ENCODE data around the gene FGFRL1. TPM values are rescaled to one million over a fixed set of nuclear protein-coding genes. Genes with fewer than 3 reads are reported as not detected.

Gene FGFRL1
- polyA plus RNA-seq, 1 donor from 2014 or later, result 0.97 TPM

- H3K4me2 ChIP-seq (ENCODE audit: low read length), result no peak overlapping the region
- no peak overlapping the region for H3K27ac ChIP-seq (ENCODE audit: low read length)
- H3K36me3 ChIP-seq (ENCODE audit: insufficient read depth, low read length), result no peaks in the 10 kb centered on the region
- H3K79me2 ChIP-seq (replicated peaks; ENCODE audit: insufficient read depth, low read length), result no peaks in the 10 kb centered on the region
- no peaks in the 10 kb centered on the region for H3K27me3 ChIP-seq (ENCODE audit: insufficient read depth, low read depth, low read length)
- no peak overlapping the region for H3K4me3 ChIP-seq (ENCODE audit: low read length)
- H3K9me3 ChIP-seq (ENCODE audit: low read length), result no peaks in the 10 kb centered on the region
- no peak for TF ChIP-seq RAD21 (conservative IDR thresholded peaks at IDR 0.05)
- TF ChIP-seq, protein P1, sequence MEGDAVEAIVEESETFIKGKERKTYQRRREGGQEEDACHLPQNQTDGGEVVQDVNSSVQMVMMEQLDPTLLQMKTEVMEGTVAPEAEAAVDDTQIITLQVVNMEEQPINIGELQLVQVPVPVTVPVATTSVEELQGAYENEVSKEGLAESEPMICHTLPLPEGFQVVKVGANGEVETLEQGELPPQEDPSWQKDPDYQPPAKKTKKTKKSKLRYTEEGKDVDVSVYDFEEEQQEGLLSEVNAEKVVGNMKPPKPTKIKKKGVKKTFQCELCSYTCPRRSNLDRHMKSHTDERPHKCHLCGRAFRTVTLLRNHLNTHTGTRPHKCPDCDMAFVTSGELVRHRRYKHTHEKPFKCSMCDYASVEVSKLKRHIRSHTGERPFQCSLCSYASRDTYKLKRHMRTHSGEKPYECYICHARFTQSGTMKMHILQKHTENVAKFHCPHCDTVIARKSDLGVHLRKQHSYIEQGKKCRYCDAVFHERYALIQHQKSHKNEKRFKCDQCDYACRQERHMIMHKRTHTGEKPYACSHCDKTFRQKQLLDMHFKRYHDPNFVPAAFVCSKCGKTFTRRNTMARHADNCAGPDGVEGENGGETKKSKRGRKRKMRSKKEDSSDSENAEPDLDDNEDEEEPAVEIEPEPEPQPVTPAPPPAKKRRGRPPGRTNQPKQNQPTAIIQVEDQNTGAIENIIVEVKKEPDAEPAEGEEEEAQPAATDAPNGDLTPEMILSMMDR (IDR thresholded peaks at IDR 0.05; ENCODE audit: poor library complexity, severe bottlenecking), result no peak
- TF ChIP-seq MXI1 (conservative IDR thresholded peaks at IDR 0.05; ENCODE audit: poor library complexity, severe bottlenecking), result no peak
- no peak for TF ChIP-seq EZH2 (IDR thresholded peaks at IDR 0.05; ENCODE audit: borderline replicate concordance, insufficient read depth, low read length, poor library complexity, severe bottlenecking)
- TF ChIP-seq TAF1 (IDR thresholded peaks at IDR 0.05; ENCODE audit: low read depth), result no peak
- TF ChIP-seq SMC3 (conservative IDR thresholded peaks at IDR 0.05; ENCODE audit: poor library complexity), result no peak
- TF ChIP-seq, protein P2, sequence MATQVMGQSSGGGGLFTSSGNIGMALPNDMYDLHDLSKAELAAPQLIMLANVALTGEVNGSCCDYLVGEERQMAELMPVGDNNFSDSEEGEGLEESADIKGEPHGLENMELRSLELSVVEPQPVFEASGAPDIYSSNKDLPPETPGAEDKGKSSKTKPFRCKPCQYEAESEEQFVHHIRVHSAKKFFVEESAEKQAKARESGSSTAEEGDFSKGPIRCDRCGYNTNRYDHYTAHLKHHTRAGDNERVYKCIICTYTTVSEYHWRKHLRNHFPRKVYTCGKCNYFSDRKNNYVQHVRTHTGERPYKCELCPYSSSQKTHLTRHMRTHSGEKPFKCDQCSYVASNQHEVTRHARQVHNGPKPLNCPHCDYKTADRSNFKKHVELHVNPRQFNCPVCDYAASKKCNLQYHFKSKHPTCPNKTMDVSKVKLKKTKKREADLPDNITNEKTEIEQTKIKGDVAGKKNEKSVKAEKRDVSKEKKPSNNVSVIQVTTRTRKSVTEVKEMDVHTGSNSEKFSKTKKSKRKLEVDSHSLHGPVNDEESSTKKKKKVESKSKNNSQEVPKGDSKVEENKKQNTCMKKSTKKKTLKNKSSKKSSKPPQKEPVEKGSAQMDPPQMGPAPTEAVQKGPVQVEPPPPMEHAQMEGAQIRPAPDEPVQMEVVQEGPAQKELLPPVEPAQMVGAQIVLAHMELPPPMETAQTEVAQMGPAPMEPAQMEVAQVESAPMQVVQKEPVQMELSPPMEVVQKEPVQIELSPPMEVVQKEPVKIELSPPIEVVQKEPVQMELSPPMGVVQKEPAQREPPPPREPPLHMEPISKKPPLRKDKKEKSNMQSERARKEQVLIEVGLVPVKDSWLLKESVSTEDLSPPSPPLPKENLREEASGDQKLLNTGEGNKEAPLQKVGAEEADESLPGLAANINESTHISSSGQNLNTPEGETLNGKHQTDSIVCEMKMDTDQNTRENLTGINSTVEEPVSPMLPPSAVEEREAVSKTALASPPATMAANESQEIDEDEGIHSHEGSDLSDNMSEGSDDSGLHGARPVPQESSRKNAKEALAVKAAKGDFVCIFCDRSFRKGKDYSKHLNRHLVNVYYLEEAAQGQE (IDR thresholded peaks at IDR 0.05; ENCODE audit: borderline replicate concordance), result no peak
- TF ChIP-seq EP300 (conservative IDR thresholded peaks at IDR 0.05; ENCODE audit: poor library complexity, severe bottlenecking), result no peak
- no peak for TF ChIP-seq POLR2AphosphoS5 (IDR thresholded peaks at IDR 0.05)
- no peaks in the 10 kb centered on the region for H4K20me1 ChIP-seq (ENCODE audit: insufficient read depth)
- no peaks in the 10 kb centered on the region for H3F3A ChIP-seq (ENCODE audit: insufficient read depth, low read length, poor library complexity, severe bottlenecking)
- H3K9ac ChIP-seq (ENCODE audit: low read length), result no peak overlapping the region
- no peak overlapping the region for H2AFZ ChIP-seq (ENCODE audit: low read depth, low read length)
- no peaks in the 10 kb centered on the region for H3K9me2 ChIP-seq (ENCODE audit: insufficient read depth, low read length)
Measured at GRCh38 chr4:1036976-1037810, 25.8 kb downstream of the FGFRL1 start.

GRCh38 chr4:1038948-1039492, 27.6 kb downstream of the FGFRL1 start:
- Histone ChIP-seq H3K9me2 (ENCODE audit: insufficient read depth, low read length) (no peaks in the 10 kb centered on the region), H3K27ac (ENCODE audit: low read length) (no peak overlapping the region), H4K20me1 (ENCODE audit: insufficient read depth) (no peaks in the 10 kb centered on the region), H3K4me3 (ENCODE audit: low read length) (no peak overlapping the region), H3K36me3 (ENCODE audit: insufficient read depth, low read length) (no peaks in the 10 kb centered on the region), H3K27me3 (ENCODE audit: insufficient read depth, low read depth, low read length) (no peaks in the 10 kb centered on the region), H2AFZ (ENCODE audit: low read depth, low read length) (no peak overlapping the region), H3K4me2 (ENCODE audit: low read length) (no peak overlapping the region), H3F3A (ENCODE audit: insufficient read depth, low read length, poor library complexity, severe bottlenecking) (no peaks in the 10 kb centered on the region), H3K9ac (ENCODE audit: low read length) (no peak overlapping the region), H3K79me2 (replicated peaks; ENCODE audit: insufficient read depth, low read length) (no peaks in the 10 kb centered on the region), H3K9me3 (ENCODE audit: low read length) (no peaks in the 10 kb centered on the region)
- TF ChIP-seq RAD21 (conservative IDR thresholded peaks at IDR 0.05), result no peak
- TF ChIP-seq, protein P2 (IDR thresholded peaks at IDR 0.05; ENCODE audit: borderline replicate concordance), result no peak
- no peak for TF ChIP-seq TAF1 (IDR thresholded peaks at IDR 0.05; ENCODE audit: low read depth)
- no peak for TF ChIP-seq MXI1 (conservative IDR thresholded peaks at IDR 0.05; ENCODE audit: poor library complexity, severe bottlenecking)
- no peak for TF ChIP-seq POLR2AphosphoS5 (IDR thresholded peaks at IDR 0.05)
- no peak for TF ChIP-seq EZH2 (IDR thresholded peaks at IDR 0.05; ENCODE audit: borderline replicate concordance, insufficient read depth, low read length, poor library complexity, severe bottlenecking)
- TF ChIP-seq SMC3 (conservative IDR thresholded peaks at IDR 0.05; ENCODE audit: poor library complexity), result no peak
- TF ChIP-seq, protein P1 (IDR thresholded peaks at IDR 0.05; ENCODE audit: poor library complexity, severe bottlenecking), result no peak
- TF ChIP-seq EP300 (conservative IDR thresholded peaks at IDR 0.05; ENCODE audit: poor library complexity, severe bottlenecking), result no peak

All from neural cell (in vitro differentiated cells).